Endothelial cell of umbilical vein (primary cell): ENCODE data around the gene SH3YL1.

Source experiments
- CTCF ChIP-seq, 2 donors: IDR thresholded peaks; 1 replicate in 1 of 2; 2 replicates in 1 of 2; pipeline ENCODE4 v1.5.1; 2011; ENCODE audit warnings: low read length in 2 of 2, mild to moderate bottlenecking in 2 of 2, moderate library complexity in 2 of 2, control low read depth in 1 of 2, inconsistent platforms in 1 of 2, low read depth in 1 of 2; ENCODE audit not compliant: insufficient read depth in 1 of 2; ENCODE audit errors: extremely low read depth in 1 of 2
- EZH2 ChIP-seq: IDR thresholded peaks from 2 replicates; pipeline ENCODE4 v1.6.1; 2012; ENCODE audit warnings: borderline replicate concordance, low read depth, mild to moderate bottlenecking, moderate library complexity, low read length, inconsistent platforms; ENCODE audit not compliant: severe bottlenecking
- GATA2 ChIP-seq: IDR thresholded peaks from 2 replicates; pipeline ENCODE4 v1.7.0; 2011; ENCODE audit warnings: low read depth, mild to moderate bottlenecking, moderate library complexity, mixed read lengths, low read length; ENCODE audit not compliant: insufficient read length, insufficient read depth
- JUN ChIP-seq: IDR thresholded peaks from 2 replicates; pipeline ENCODE4 v1.6.1; 2011; ENCODE audit warnings: borderline replicate concordance, low read depth; ENCODE audit not compliant: insufficient read length, insufficient read depth
- MAX ChIP-seq: IDR thresholded peaks from 2 replicates; pipeline ENCODE4 v1.6.1; 2011; ENCODE audit not compliant: insufficient read depth, insufficient read length
- MYC ChIP-seq: IDR thresholded peaks from one replicate; pipeline ENCODE4 v1.6.1; 2011; ENCODE audit warnings: mild to moderate bottlenecking, low read depth, low read length
- POLR2A ChIP-seq: IDR thresholded peaks from 2 replicates; pipeline ENCODE4 v1.6.1; 2012; ENCODE audit warnings: low read depth, mild to moderate bottlenecking, control low read depth, low read length
- POLR2AphosphoS5 ChIP-seq: IDR thresholded peaks from 2 replicates; pipeline ENCODE4 v1.6.1; 2012; ENCODE audit warnings: low read depth, mild to moderate bottlenecking, control low read depth, low read length, moderate library complexity; ENCODE audit not compliant: insufficient read depth

- TF ChIP-seq EZH2, result no peak
- TF ChIP-seq CTCF (IDR thresholded peaks at IDR 0.05; ENCODE audit: extremely low read depth in 1 of 2, insufficient read depth in 1 of 2, low read depth in 1 of 2, low read length in 2 of 2), result no peak
- TF ChIP-seq MAX, result no peak
- no peak for TF ChIP-seq POLR2AphosphoS5
- no peak for TF ChIP-seq POLR2A
- TF ChIP-seq MYC, result no peak
- TF ChIP-seq JUN, result no peak
- no peak for TF ChIP-seq GATA2
These were observed 21.7 kb upstream of the SH3YL1 start for GRCh38 chr2:285531-285930.
